Mesendoderm (in vitro differentiated cells): Measurements from ENCODE around the gene B4GALNT1.
"Not testable (repeated sequence)": the region's sequence is repeated elsewhere in the genome, so short reads cannot be mapped to it uniquely, and the experiment has no call there.

Source experiments
- DNase-seq: peaks from one replicate; pipeline ENCODE4 v3.0.0; 2013
- H2AK5ac ChIP-seq: 2 replicates; pipeline ENCODE4 v1.6.1; 2013; ENCODE audit warnings: low read length, inconsistent platforms
- H2BK120ac ChIP-seq: 2 replicates; pipeline ENCODE4 v1.6.1; 2013; ENCODE audit warnings: low read depth, mild to moderate bottlenecking, low read length, moderate library complexity, mixed read lengths
- H2BK15ac ChIP-seq: replicated peaks from 2 replicates; pipeline ENCODE4 v1.6.1; 2013; ENCODE audit warnings: low read depth, mild to moderate bottlenecking, moderate library complexity
- H2BK5ac ChIP-seq: 2 replicates; pipeline ENCODE4 v1.6.1; 2013; ENCODE audit warnings: low read length, inconsistent platforms
- H3K18ac ChIP-seq: 2 replicates; pipeline ENCODE4 v1.6.1; 2013; ENCODE audit warnings: mild to moderate bottlenecking, low read length, mixed read lengths
- H3K23ac ChIP-seq: one replicate; pipeline ENCODE4 v1.6.1; 2013; ENCODE audit warnings: low read length
- H3K27ac ChIP-seq: 2 replicates; pipeline ENCODE4 v1.5.1; 2013; ENCODE audit warnings: low read depth, mild to moderate bottlenecking, inconsistent platforms, low read length, moderate library complexity
- H3K27me3 ChIP-seq: 2 replicates; pipeline ENCODE4 v1.6.1; 2013; ENCODE audit warnings: low read length, control low read depth, mild to moderate bottlenecking, inconsistent platforms; ENCODE audit not compliant: insufficient read depth, poor library complexity
- H3K36me3 ChIP-seq: 2 replicates; pipeline ENCODE4 v1.6.1; 2013; ENCODE audit warnings: low read length, inconsistent platforms; ENCODE audit not compliant: control insufficient read depth, insufficient read depth
- H3K4ac ChIP-seq: one replicate; pipeline ENCODE4 v1.6.1; 2013; ENCODE audit warnings: low read depth, mild to moderate bottlenecking, low read length, moderate library complexity
- H3K4me1 ChIP-seq: 2 replicates; pipeline ENCODE4 v1.6.1; 2013; ENCODE audit warnings: low read depth, low read length, inconsistent platforms; ENCODE audit not compliant: control insufficient read depth
- H3K4me2 ChIP-seq: 2 replicates; pipeline ENCODE4 v1.6.1; 2013; ENCODE audit warnings: low read length
- H3K4me3 ChIP-seq: 2 replicates; pipeline ENCODE4 v1.5.1; 2013; ENCODE audit warnings: mild to moderate bottlenecking, low read length
- H3K56ac ChIP-seq: one replicate; pipeline ENCODE4 v1.6.1; 2013; ENCODE audit warnings: low read length
- H3K79me1 ChIP-seq: 2 replicates; pipeline ENCODE4 v1.6.1; 2013; ENCODE audit warnings: low read length, inconsistent platforms
- H3K79me2 ChIP-seq: 2 replicates; pipeline ENCODE4 v1.6.1; 2013; ENCODE audit warnings: mild to moderate bottlenecking, low read length; ENCODE audit not compliant: control insufficient read depth, insufficient read depth
- H3K9ac ChIP-seq: 2 replicates; pipeline ENCODE4 v1.6.1; 2013; ENCODE audit warnings: low read length, inconsistent platforms
- H4K5ac ChIP-seq: one replicate; pipeline ENCODE4 v1.6.1; 2013; ENCODE audit warnings: low read length
- H4K8ac ChIP-seq: one replicate; pipeline ENCODE4 v1.6.1; 2013; ENCODE audit warnings: low read depth, mild to moderate bottlenecking, control low read depth, low read length, moderate library complexity
- WGBS: extraction: QIAGEN DNeasy Blood & Tissue Kit; methylation state at CpG from one replicate; pipeline ENCODE4 v1.1.7; 2013; ENCODE audit warnings: low lambda C conversion rate, missing lambda C conversion rate; ENCODE audit not compliant: insufficient coverage; ENCODE audit errors: extremely low coverage; 5-methylcytosine and 5-hydroxymethylcytosine counted together

Gene B4GALNT1

GRCh38 chr12:57590864-57591781 lies 41.9 kb downstream of the B4GALNT1 start, which contains the start of gene PIP4K2C:
PIP4K2C (plus strand) TSS chr12:57591192; CDS start chr12:57591290, 98 bp downstream.
- H3K36me3 ChIP-seq = no peaks in the 10 kb centered on the region
- WGBS = no CpG with 5 or more reads among the region's 69 CpGs
- no peak within 1 kb of the TSS for H2BK15ac ChIP-seq
- H3K79me2 ChIP-seq = peaks cover 12% of the 10 kb centered on the region
- no peak within 1 kb of the TSS for H2AK5ac ChIP-seq
- no peaks in the 10 kb centered on the region for H3K27me3 ChIP-seq
- no peak within 1 kb of the TSS for H3K4ac ChIP-seq
- peak within 1 kb of the TSS; percentile 87 for H3K56ac ChIP-seq
- peaks cover 10% of the 10 kb centered on the region for H3K4me1 ChIP-seq
- H3K18ac ChIP-seq = peak within 1 kb of the TSS; percentile 29
- peak within 1 kb of the TSS; percentile 21 for H3K27ac ChIP-seq
- peak within 1 kb of the TSS; percentile 87 for H3K9ac ChIP-seq
- H4K5ac ChIP-seq = no peak within 1 kb of the TSS
- H2BK5ac ChIP-seq = no peak within 1 kb of the TSS
- peak within 1 kb of the TSS; percentile 94 for H3K4me2 ChIP-seq
- H2BK120ac ChIP-seq = no peak within 1 kb of the TSS
- H4K8ac ChIP-seq = no peak within 1 kb of the TSS
- peaks cover 16% of the 10 kb centered on the region for H3K79me1 ChIP-seq
- H3K4me3 ChIP-seq = peak within 1 kb of the TSS; percentile 90
- peak; percentile 92 for DNase-seq
- H3K23ac ChIP-seq = peak within 1 kb of the TSS; percentile 15

GRCh38 chr12:57590479-57590863 lies 42.5 kb downstream of the B4GALNT1 start:
- WGBS = no CpG with 5 or more reads among the region's 2 CpGs
- H3K56ac ChIP-seq = peak overlapping the region; percentile 77
- peak overlapping the region; percentile 49 for H3K4me2 ChIP-seq
- peak overlapping the region; percentile 15 for H3K23ac ChIP-seq
- H3K18ac ChIP-seq = peak overlapping the region; percentile 29
- H2BK120ac ChIP-seq = no peak overlapping the region
- peaks cover 12% of the 10 kb centered on the region for H3K79me2 ChIP-seq
- H3K4me1 ChIP-seq = peaks cover 10% of the 10 kb centered on the region
- no peak overlapping the region for H2BK5ac ChIP-seq
- no peak overlapping the region for H2AK5ac ChIP-seq
- H3K27me3 ChIP-seq = no peaks in the 10 kb centered on the region
- H4K5ac ChIP-seq = no peak overlapping the region
- no peak overlapping the region for H4K8ac ChIP-seq
- no peak overlapping the region for H3K4me3 ChIP-seq
- no peak overlapping the region for H2BK15ac ChIP-seq
- peaks cover 16% of the 10 kb centered on the region for H3K79me1 ChIP-seq
- DNase-seq = peak; percentile 24
- H3K4ac ChIP-seq = no peak overlapping the region
- H3K36me3 ChIP-seq = no peaks in the 10 kb centered on the region
- H3K9ac ChIP-seq = peak overlapping the region; percentile 54
- H3K27ac ChIP-seq = peak overlapping the region; percentile 21

- WGBS = no CpG with 5 or more reads among the region's 15 CpGs
- H3K23ac ChIP-seq, H3K4ac ChIP-seq, H3K4me3 ChIP-seq, H4K8ac ChIP-seq, H3K18ac ChIP-seq, H2BK15ac ChIP-seq, H3K9ac ChIP-seq, DNase-seq, H3K36me3 ChIP-seq, H2BK5ac ChIP-seq, H2BK120ac ChIP-seq, H2AK5ac ChIP-seq, H3K56ac ChIP-seq, H4K5ac ChIP-seq, H3K27ac ChIP-seq, H3K4me1 ChIP-seq, H3K27me3 ChIP-seq, H3K4me2 ChIP-seq: not testable (repeated sequence)
- peaks cover 16% of the 10 kb centered on the region for H3K79me1 ChIP-seq
- H3K79me2 ChIP-seq = peaks cover 12% of the 10 kb centered on the region
Measured at GRCh38 chr12:57588951-57589610, 43.9 kb downstream of the B4GALNT1 start.

GRCh38 chr12:57586832-57587429 lies 46.1 kb downstream of the B4GALNT1 start:
- Histone ChIP-seq H2BK5ac (no peak overlapping the region), H3K27me3 (no peaks in the 10 kb centered on the region), H3K9ac (no peak overlapping the region), H2BK120ac (no peak overlapping the region), H3K4me1 (peaks cover 7% of the 10 kb centered on the region), H4K5ac (no peak overlapping the region), H3K79me2 (peaks cover 5% of the 10 kb centered on the region), H3K4me2 (no peak overlapping the region), H3K79me1 (peaks cover 4% of the 10 kb centered on the region), H3K4me3 (no peak overlapping the region), H2BK15ac (no peak overlapping the region), H3K56ac (no peak overlapping the region), H4K8ac (no peak overlapping the region), H3K36me3 (no peaks in the 10 kb centered on the region), H2AK5ac (no peak overlapping the region), H3K27ac (no peak overlapping the region), H3K4ac (no peak overlapping the region), H3K23ac (no peak overlapping the region), H3K18ac (no peak overlapping the region)
- DNase-seq = no peak
- 100% methylated on average over 1 of the region's 3 CpGs for WGBS

GRCh38 chr12:57586128-57586527 lies 46.9 kb downstream of the B4GALNT1 start:
- no peak overlapping the region for H4K5ac ChIP-seq
- H4K8ac ChIP-seq = no peak overlapping the region
- H3K18ac ChIP-seq = no peak overlapping the region
- no peak overlapping the region for H3K9ac ChIP-seq
- no peak overlapping the region for H3K23ac ChIP-seq
- H3K4ac ChIP-seq = no peak overlapping the region
- no peak for DNase-seq
- H3K4me2 ChIP-seq = no peak overlapping the region
- H3K79me2 ChIP-seq = no peaks in the 10 kb centered on the region
- H2AK5ac ChIP-seq = no peak overlapping the region
- H2BK15ac ChIP-seq = no peak overlapping the region
- H3K4me3 ChIP-seq = no peak overlapping the region
- no peak overlapping the region for H2BK5ac ChIP-seq
- no CpG with 5 or more reads among the region's 3 CpGs for WGBS
- no peak overlapping the region for H3K27ac ChIP-seq
- no peaks in the 10 kb centered on the region for H3K79me1 ChIP-seq
- H3K36me3 ChIP-seq = no peaks in the 10 kb centered on the region
- no peak overlapping the region for H3K56ac ChIP-seq
- H2BK120ac ChIP-seq = no peak overlapping the region
- H3K4me1 ChIP-seq = peaks cover 5% of the 10 kb centered on the region
- H3K27me3 ChIP-seq = no peaks in the 10 kb centered on the region
